HCT116 (cell line): Measurements from ENCODE around the gene PALM2AKAP2. TPM values are rescaled to one million over a fixed set of nuclear protein-coding genes. Genes with fewer than 3 reads are reported as not detected.

Experiments
- ATAC-seq: fragments of 200-7000 bp; cut with Tn5 transposase; 2 replicates; pipeline ENCODE4 v1.9.1; 2020; ENCODE audit warnings: mild to moderate bottlenecking, moderate library complexity
- BruUV-seq: library from RNA; stranded (reverse); fragments of 400-500 nt; replicated peaks from 2 replicates; lab custom pipeline; 2021; lab: Mats Ljungman, UMichigan
- CTCF ChIA-PET: fragments of 300-600 bp; sonication (Branson Sonifier 250); formaldehyde crosslinking; loops from one replicate; lab custom pipeline; 2021; ENCODE audit warnings: antibody characterized with exemption; lab: Charles Lee
- POLR2A ChIA-PET: fragments of 300-600, 350-600 bp; sonication (Branson Sonifier 250); formaldehyde crosslinking; loops from one replicate; lab custom pipeline; 2021; ENCODE audit warnings: antibody characterized with exemption; lab: Charles Lee
- RAD21 ChIA-PET, 2 experiments: fragments of 300-600 bp; sonication (Branson Sonifier 250); formaldehyde crosslinking; loops; one replicate each; lab custom pipeline; 2023; ENCODE audit warnings: low total read pairs in 2 of 2; ENCODE audit not compliant: uncharacterized antibody in 2 of 2, unreplicated experiment in 2 of 2, low non-redundant PET in 1 of 2; lab: Charles Lee
- DNase-seq: peaks from one replicate; pipeline ENCODE4 v3.0.0-alpha.2; 2010; ENCODE audit warnings: low read depth, low spot score
- H2AFZ ChIP-seq: fragments of 200-600 bp; shearing (Covaris generic), sonication (generic); 2 replicates; pipeline ENCODE4 v1.6.1; 2017; ENCODE audit warnings: low read depth, mixed run types, mixed read lengths, antibody characterized with exemption, low read length; ENCODE audit not compliant: poor library complexity, severe bottlenecking
- H3K27ac ChIP-seq: 2 replicates; pipeline ENCODE4 v1.5.1; 2012; ENCODE audit warnings: low read depth, low read length
- H3K27me3 ChIP-seq: fragments of 200-600 bp; sonication (generic); 2 replicates; pipeline ENCODE4 v1.6.1; 2016; ENCODE audit warnings: mixed run types, low read length, mixed read lengths; ENCODE audit not compliant: insufficient read depth
- H3K36me3 ChIP-seq, 2 experiments: fragments of 200-500 bp in 1 of 2; fragments of 200-600 bp in 1 of 2; sonication (Bioruptor generic) in 1 of 2; sonication (generic) in 1 of 2; 2 replicates each; pipeline versions ENCODE4 v1.5.1 to v1.6.1; 2014 to 2016; ENCODE audit warnings: low read length in 2 of 2, inconsistent platforms in 1 of 2, mixed read lengths in 1 of 2, mixed run types in 1 of 2; ENCODE audit not compliant: insufficient read depth in 2 of 2, control insufficient read depth in 1 of 2
- H3K4me1 ChIP-seq, 2 experiments: fragments of 200-600 bp in 1 of 2; sonication (generic) in 1 of 2; 2 replicates each; pipeline versions ENCODE4 v1.5.1 to v1.6.1; 2012 to 2017; ENCODE audit warnings: low read length in 2 of 2, inconsistent platforms in 1 of 2, mild to moderate bottlenecking in 1 of 2, mixed read lengths in 1 of 2, mixed run types in 1 of 2, moderate library complexity in 1 of 2; ENCODE audit not compliant: insufficient read depth in 2 of 2, control insufficient read depth in 1 of 2
- H3K4me2 ChIP-seq: fragments of 200-600 bp; sonication (generic); 2 replicates; pipeline ENCODE4 v1.6.1; 2017; ENCODE audit warnings: mixed run types, low read length, mixed read lengths
- H3K4me3 ChIP-seq, 2 experiments: fragments of 200-600 bp in 1 of 2; sonication (generic) in 1 of 2; replicated peaks in 1 of 2; 2 replicates each; pipeline ENCODE4 v1.5.1; 2011 to 2016; ENCODE audit warnings: low read length in 2 of 2, control low read depth in 1 of 2, low read depth in 1 of 2, mild to moderate bottlenecking in 1 of 2, mixed read lengths in 1 of 2, mixed run types in 1 of 2
- H3K79me2 ChIP-seq: fragments of 200-600 bp; sonication (generic); 2 replicates; pipeline ENCODE4 v1.6.1; 2017; ENCODE audit warnings: mild to moderate bottlenecking, mixed run types, low read length, moderate library complexity, mixed read lengths; ENCODE audit not compliant: insufficient read depth
- H3K9ac ChIP-seq: fragments of 200-600 bp; sonication (generic); 2 replicates; pipeline ENCODE4 v1.6.1; 2016; ENCODE audit warnings: low read length, mixed read lengths
- H3K9me2 ChIP-seq: fragments of 200-600 bp; sonication (generic), shearing (Covaris generic); 2 replicates; pipeline ENCODE4 v1.6.1; 2017; ENCODE audit warnings: mixed run types, mild to moderate bottlenecking, moderate library complexity; ENCODE audit not compliant: insufficient read depth
- H3K9me3 ChIP-seq, 2 experiments: fragments of 200-500 bp in 1 of 2; fragments of 200-600 bp in 1 of 2; sonication (Bioruptor generic) in 1 of 2; sonication (generic) in 1 of 2; 2 replicates each; pipeline ENCODE4 v1.6.1; 2014 to 2017; ENCODE audit warnings: low read length in 2 of 2, mixed read lengths in 2 of 2, inconsistent platforms in 1 of 2, low read depth in 1 of 2, mild to moderate bottlenecking in 1 of 2, mixed run types in 1 of 2, moderate library complexity in 1 of 2; ENCODE audit not compliant: control insufficient read depth in 1 of 2, insufficient read depth in 1 of 2
- H4K20me1 ChIP-seq: fragments of 200-600 bp; sonication (generic), shearing (Covaris generic); 2 replicates; pipeline ENCODE4 v1.6.1; 2017; ENCODE audit warnings: mixed run types, mild to moderate bottlenecking, moderate library complexity; ENCODE audit not compliant: insufficient read depth
- ATF3 ChIP-seq: IDR thresholded peaks from 2 replicates; pipeline ENCODE4 v1.6.1; 2012
- CBX3 ChIP-seq: IDR thresholded peaks from 2 replicates; pipeline ENCODE4 v1.6.1; 2012; ENCODE audit warnings: low read depth
- CEBPB ChIP-seq: IDR thresholded peaks from 2 replicates; pipeline ENCODE4 v1.6.1; 2012; ENCODE audit warnings: low read depth
- ELF1 ChIP-seq: IDR thresholded peaks from 2 replicates; pipeline ENCODE4 v1.6.1; 2012; ENCODE audit warnings: low read depth, borderline replicate concordance
- EZH2 ChIP-seq: fragments of 200-600 bp; sonication (generic); IDR thresholded peaks from 2 replicates; pipeline ENCODE4 v1.6.1; 2017; ENCODE audit warnings: antibody characterized with exemption, mixed run types
- EZH2phosphoT487 ChIP-seq: fragments of 200-600 bp; IDR thresholded peaks from 2 replicates; pipeline ENCODE4 v1.6.1; 2018; ENCODE audit warnings: antibody characterized with exemption, borderline replicate concordance
- FOSL1 ChIP-seq: IDR thresholded peaks from 2 replicates; pipeline ENCODE4 v1.6.1; 2012; ENCODE audit warnings: low read depth
- JUND ChIP-seq: IDR thresholded peaks from 2 replicates; pipeline ENCODE4 v1.6.1; 2012
- MAX ChIP-seq: IDR thresholded peaks from 2 replicates; pipeline ENCODE4 v1.6.1; 2012
- POLR2A ChIP-seq: IDR thresholded peaks from 2 replicates; pipeline ENCODE4 v1.7.0; 2011; ENCODE audit warnings: borderline replicate concordance; ENCODE audit not compliant: insufficient read depth, insufficient read length; ENCODE audit errors: extremely low read depth
- POLR2AphosphoS5 ChIP-seq: IDR thresholded peaks from 2 replicates; pipeline ENCODE4 v1.6.1; 2011; ENCODE audit warnings: mild to moderate bottlenecking, low read depth, low read length, moderate library complexity
- REST ChIP-seq: IDR thresholded peaks from 2 replicates; pipeline ENCODE4 v1.6.1; 2012; ENCODE audit warnings: low read depth
- SIN3A ChIP-seq: IDR thresholded peaks from 2 replicates; pipeline ENCODE4 v1.6.1; 2012; ENCODE audit warnings: low read depth
- SP1 ChIP-seq: IDR thresholded peaks from 2 replicates; pipeline ENCODE4 v1.6.1; 2012; ENCODE audit warnings: low read depth
- SRF ChIP-seq: IDR thresholded peaks from 2 replicates; pipeline ENCODE4 v1.6.1; 2012; ENCODE audit warnings: low read depth
- YY1 ChIP-seq: IDR thresholded peaks from 2 replicates; pipeline ENCODE4 v1.6.1; 2011; ENCODE audit warnings: low read length, low read depth, moderate library complexity, mild to moderate bottlenecking; ENCODE audit not compliant: insufficient replicate concordance; ENCODE audit errors: extremely low read depth
- ZBTB33 ChIP-seq: IDR thresholded peaks from 2 replicates; pipeline ENCODE4 v1.6.1; 2011; ENCODE audit warnings: mild to moderate bottlenecking, low read length, moderate library complexity; ENCODE audit not compliant: insufficient replicate concordance; ENCODE audit errors: extremely low read depth
- ZFX ChIP-seq: fragments of 450-650 bp; IDR thresholded peaks from 2 replicates; pipeline ENCODE4 v1.6.1; 2017
- ZNF274 ChIP-seq: fragments of 200-500 bp; sonication (Bioruptor generic); IDR thresholded peaks from 2 replicates; pipeline ENCODE4 v1.6.1; 2014; ENCODE audit warnings: mild to moderate bottlenecking, low read depth, low read length, inconsistent platforms
- intact Hi-C: fragments of 100-400 bp; cut with micrococcal nuclease; formaldehyde crosslinking; loops from 2 replicates; pipeline ENCODE4 v1.10.0; 2022
- total RNA-seq: library from RNA; stranded (reverse); gene quantifications from one replicate; pipeline ENCODE4 v1.2.1, GENCODE V29; 2021; ENCODE audit not compliant: unreplicated experiment
- TF ChIP-seq, protein P1 (sequence below), 3 experiments: fragments of 200-600 bp in 1 of 3; sonication (generic) in 1 of 3; IDR thresholded peaks in 2 of 3; conservative IDR thresholded peaks in 1 of 3; 2 replicates each; pipeline ENCODE4 v1.5.1; 2012 to 2017; ENCODE audit warnings: low read depth in 2 of 3, low read length in 2 of 3, antibody characterized with exemption in 1 of 3, borderline replicate concordance in 1 of 3, control low read depth in 1 of 3, mild to moderate bottlenecking in 1 of 3, mixed read lengths in 1 of 3, mixed run types in 1 of 3, moderate library complexity in 1 of 3; ENCODE audit not compliant: insufficient read depth in 1 of 3

Gene PALM2AKAP2
- total RNA-seq, 1 experiment from 2014 or later, result 0.34 TPM

DNA sequence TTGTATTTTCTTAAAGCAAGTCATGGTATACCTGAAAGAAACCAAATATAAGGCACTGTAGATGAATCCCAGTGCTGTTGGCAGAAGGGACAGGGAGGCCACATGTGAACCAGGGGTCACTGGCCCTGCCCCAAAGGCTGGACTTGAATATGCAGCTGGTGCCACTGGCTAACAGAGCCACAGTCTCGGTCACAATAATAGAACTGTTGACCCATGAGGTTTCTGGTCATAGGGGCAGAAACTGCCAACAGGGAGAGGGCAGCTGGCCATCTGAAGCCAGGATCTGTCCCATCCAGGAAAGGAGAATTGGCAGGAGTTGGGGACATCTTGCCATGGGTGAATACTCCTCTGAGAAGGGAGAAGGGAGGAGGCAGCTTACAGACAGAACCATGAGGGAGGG, 31.9 kb downstream of the PALM2AKAP2 start:
- ChIA-PET POLR2A (no interaction called here), CTCF (no interaction called here), RAD21 (no interaction called here)
- no peaks in the 10 kb centered on the region for H3K36me3 ChIP-seq
- peaks cover 4% of the 10 kb centered on the region; the same call in 1 of the 2 replicates for H3K27me3 ChIP-seq
- no peak overlapping the region for H3K27ac ChIP-seq
- no peaks in the 10 kb centered on the region for H3K9me2 ChIP-seq
- no peak overlapping the region for H3K9ac ChIP-seq
- intact Hi-C loops, result no loop called here
- no peaks in the 10 kb centered on the region for H4K20me1 ChIP-seq
- BruUV-seq, result no TSS peak
- H2AFZ ChIP-seq, result no peak overlapping the region
- no peak for ATAC-seq
- no peaks in the 10 kb centered on the region for H3K9me3 ChIP-seq
- TF ChIP-seq SP1 (no peak), SRF (no peak), MAX (no peak), ATF3 (no peak), POLR2A (no peak), REST (no peak), FOSL1 (no peak), CBX3 (no peak), CEBPB (no peak), ELF1 (no peak), SIN3A (no peak), EZH2phosphoT487 (no peak), ZFX (no peak), EZH2 (no peak), ZBTB33 (no peak), JUND (no peak), POLR2AphosphoS5 (no peak), YY1 (no peak), ZNF274 (no peak)
- TF ChIP-seq, protein P1, sequence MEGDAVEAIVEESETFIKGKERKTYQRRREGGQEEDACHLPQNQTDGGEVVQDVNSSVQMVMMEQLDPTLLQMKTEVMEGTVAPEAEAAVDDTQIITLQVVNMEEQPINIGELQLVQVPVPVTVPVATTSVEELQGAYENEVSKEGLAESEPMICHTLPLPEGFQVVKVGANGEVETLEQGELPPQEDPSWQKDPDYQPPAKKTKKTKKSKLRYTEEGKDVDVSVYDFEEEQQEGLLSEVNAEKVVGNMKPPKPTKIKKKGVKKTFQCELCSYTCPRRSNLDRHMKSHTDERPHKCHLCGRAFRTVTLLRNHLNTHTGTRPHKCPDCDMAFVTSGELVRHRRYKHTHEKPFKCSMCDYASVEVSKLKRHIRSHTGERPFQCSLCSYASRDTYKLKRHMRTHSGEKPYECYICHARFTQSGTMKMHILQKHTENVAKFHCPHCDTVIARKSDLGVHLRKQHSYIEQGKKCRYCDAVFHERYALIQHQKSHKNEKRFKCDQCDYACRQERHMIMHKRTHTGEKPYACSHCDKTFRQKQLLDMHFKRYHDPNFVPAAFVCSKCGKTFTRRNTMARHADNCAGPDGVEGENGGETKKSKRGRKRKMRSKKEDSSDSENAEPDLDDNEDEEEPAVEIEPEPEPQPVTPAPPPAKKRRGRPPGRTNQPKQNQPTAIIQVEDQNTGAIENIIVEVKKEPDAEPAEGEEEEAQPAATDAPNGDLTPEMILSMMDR (IDR thresholded peaks at IDR 0.05 in 2 of 3, conservative IDR thresholded peaks at IDR 0.05 in 1 of 3; ENCODE audit: borderline replicate concordance in 1 of 3, insufficient read depth in 1 of 3, low read depth in 2 of 3, low read length in 2 of 3), result no peak
- H3K4me2 ChIP-seq, result no peak overlapping the region
- no peak overlapping the region for H3K4me3 ChIP-seq
- DNase-seq, result no peak
- H3K4me1 ChIP-seq, result peaks cover 0 to 20% of the 10 kb centered on the region in 2 experiments
- no peaks in the 10 kb centered on the region for H3K79me2 ChIP-seq
